Astrocyte of the spinal cord (primary cell): ENCODE data around the gene CHTF8.
"Not testable (repeated sequence)": the region's sequence is repeated elsewhere in the genome, so short reads cannot be mapped to it uniquely, and the experiment has no call there.

Experiments used
- DNase-seq: peaks from one replicate; pipeline ENCODE4 v3.0.0; 2011; ENCODE audit warnings: low read depth, low spot score
- H3K4me3 ChIP-seq: 2 replicates; pipeline ENCODE4 v1.5.1; 2011; ENCODE audit warnings: low read depth, mild to moderate bottlenecking, low read length, moderate library complexity
- in situ Hi-C: cut with HindIII; loops from 2 replicates; pipeline ENCODE4 v1.10.0; 2017; ENCODE audit warnings: low sequenced_read_pairs
- TF ChIP-seq, protein P1 (sequence below): IDR thresholded peaks from 2 replicates; pipeline ENCODE4 v1.5.1; 2012; ENCODE audit warnings: low read depth, mild to moderate bottlenecking, low read length, inconsistent platforms

Gene CHTF8

DNA sequence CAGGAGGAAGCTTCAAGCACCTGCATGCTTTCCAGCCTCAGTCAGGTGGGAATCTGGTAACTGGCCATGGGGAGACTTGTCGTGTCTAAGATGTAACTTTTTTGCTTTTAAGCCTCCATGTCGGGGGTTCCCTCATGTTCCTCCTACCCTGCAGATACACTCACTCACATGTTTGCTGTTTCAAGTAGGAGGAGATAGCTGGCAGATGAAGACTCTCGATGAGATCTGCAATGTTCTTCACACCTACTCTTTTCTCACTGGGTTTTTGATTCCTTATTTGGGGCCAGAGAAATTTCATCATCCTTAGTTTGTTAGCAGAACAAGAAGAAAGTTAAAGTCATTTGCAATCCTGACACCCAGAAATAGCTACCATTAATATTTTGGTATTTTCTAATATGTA is 24.8 kb upstream of the CHTF8 start:
- no peak for DNase-seq
- in situ Hi-C loops = no loop called here
- TF ChIP-seq, protein P1, sequence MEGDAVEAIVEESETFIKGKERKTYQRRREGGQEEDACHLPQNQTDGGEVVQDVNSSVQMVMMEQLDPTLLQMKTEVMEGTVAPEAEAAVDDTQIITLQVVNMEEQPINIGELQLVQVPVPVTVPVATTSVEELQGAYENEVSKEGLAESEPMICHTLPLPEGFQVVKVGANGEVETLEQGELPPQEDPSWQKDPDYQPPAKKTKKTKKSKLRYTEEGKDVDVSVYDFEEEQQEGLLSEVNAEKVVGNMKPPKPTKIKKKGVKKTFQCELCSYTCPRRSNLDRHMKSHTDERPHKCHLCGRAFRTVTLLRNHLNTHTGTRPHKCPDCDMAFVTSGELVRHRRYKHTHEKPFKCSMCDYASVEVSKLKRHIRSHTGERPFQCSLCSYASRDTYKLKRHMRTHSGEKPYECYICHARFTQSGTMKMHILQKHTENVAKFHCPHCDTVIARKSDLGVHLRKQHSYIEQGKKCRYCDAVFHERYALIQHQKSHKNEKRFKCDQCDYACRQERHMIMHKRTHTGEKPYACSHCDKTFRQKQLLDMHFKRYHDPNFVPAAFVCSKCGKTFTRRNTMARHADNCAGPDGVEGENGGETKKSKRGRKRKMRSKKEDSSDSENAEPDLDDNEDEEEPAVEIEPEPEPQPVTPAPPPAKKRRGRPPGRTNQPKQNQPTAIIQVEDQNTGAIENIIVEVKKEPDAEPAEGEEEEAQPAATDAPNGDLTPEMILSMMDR = no peak
- H3K4me3 ChIP-seq = no peak overlapping the region

DNA sequence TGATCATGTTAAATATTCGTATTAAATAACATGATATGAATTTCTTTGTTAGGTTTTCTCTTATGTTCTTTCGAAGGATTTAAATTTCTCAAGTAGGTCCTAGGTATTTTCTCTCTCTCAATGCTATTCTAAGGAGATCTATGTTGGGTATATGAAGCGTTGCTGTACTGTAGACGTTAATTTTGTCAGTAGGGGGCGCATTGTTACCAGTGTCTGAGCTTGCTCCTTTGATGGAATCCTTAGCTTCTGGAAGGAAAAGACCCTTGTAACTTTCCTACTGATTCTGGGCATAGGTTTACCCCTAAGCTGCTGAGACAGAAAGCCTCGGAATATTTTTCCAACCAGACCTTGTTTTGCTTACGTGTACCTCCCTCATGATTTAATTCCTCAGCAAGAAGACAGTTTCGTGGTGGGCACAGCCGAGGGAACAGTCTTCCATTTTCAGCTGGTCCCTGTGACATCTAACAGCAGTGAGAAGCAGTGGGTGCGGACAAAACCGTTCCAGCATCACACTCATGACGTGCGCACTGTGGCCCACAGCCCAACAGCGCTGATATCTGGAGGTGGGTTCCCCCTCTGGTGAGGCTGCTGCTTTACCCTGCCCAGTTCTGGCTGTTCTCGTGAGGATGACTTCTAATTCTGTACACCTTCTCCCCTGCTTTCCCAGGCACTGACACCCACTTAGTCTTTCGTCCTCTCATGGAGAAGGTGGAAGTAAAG is 17.9 kb upstream of the CHTF8 start:
- no peak overlapping the region for H3K4me3 ChIP-seq
- TF ChIP-seq, protein P1 = peak; percentile 71
- in situ Hi-C loops = no loop called here
- peak; percentile 80 for DNase-seq

DNA sequence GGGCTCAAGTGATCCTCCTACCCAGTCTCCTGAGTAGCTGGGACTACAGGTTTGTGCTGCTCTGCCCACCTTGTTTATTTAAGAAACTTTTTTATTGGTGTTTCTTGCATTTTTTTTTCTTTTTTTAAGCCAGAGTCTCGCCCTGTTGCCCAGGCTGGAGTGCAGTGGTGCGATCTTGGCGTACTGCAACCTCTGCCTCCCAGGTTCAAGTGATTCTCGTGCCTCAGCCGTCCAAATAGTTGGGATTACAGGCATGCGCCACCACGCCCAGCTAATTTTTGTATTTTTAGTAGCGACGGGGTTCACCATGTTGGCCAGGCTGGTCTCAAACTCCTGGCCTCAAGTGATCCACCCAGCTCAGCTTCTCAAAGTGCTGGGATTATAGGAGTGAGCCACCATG is 17.2 kb upstream of the CHTF8 start:
- DNase-seq, H3K4me3 ChIP-seq, in situ Hi-C loops: not testable (repeated sequence)

DNA sequence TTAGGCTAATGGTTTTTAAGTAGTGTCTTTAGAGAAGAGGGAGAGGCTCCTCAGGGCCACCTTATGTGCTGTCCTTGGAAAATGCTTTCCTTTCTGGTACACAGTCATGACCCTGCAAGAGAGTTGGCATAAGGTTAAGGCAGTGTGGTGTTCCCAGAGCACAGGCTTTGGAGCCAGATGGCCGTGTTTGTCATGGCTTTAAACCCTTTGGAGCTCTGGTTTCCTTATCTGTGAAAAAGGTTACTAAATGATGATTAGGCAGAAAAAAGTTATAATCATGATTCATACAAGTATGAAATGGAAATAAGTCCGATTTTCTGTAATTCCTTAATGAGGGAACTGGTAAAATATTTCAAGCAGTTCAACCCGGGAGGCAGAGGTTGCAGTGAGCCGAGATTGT is 13.3 kb upstream of the CHTF8 start:
- TF ChIP-seq, protein P1 = no peak
- no peak overlapping the region for H3K4me3 ChIP-seq
- no peak for DNase-seq
- in situ Hi-C loops = no loop called here

DNA sequence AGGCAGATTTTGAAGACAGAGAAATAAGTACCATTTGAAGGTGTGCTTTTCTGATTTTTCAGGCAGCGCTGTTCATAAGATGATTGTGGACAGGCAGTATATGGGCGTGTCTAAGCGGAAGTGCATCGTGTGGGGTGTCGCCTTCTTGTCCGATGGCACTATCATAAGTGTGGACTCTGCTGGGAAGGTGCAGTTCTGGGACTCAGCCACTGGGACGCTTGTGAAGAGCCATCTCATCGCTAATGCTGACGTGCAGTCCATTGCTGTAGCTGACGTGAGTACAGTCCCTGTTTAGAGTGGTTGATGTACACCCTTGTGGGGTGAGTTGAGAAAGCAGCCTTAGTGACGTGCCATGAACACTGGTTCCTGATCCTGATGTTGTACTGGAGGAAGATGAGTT is 10.7 kb upstream of the CHTF8 start:
- in situ Hi-C loops = no loop called here
- TF ChIP-seq, protein P1 = no peak
- no peak for DNase-seq
- H3K4me3 ChIP-seq = no peak overlapping the region

DNA sequence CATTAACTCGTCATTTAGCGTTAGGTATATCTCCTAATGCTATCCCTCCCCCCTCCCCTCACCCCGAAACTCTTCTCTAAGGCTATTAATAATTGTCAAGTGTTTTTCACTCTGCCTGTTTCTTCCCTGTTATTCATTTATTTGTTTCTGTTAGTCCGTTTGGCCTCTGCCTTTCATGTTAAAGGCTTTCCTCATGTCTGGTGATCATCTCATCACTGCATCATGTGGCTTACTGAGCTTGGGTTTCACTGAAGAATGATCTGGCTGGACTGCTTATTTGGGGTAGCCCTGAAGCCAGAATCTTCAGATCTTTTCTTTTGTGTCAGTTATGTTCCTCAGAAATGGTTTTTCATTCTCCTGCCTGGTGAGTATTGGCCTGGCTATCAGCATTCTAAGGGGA is 9.5 kb upstream of the CHTF8 start:
- no peak overlapping the region for H3K4me3 ChIP-seq
- TF ChIP-seq, protein P1 = no peak
- no peak for DNase-seq
- in situ Hi-C loops = no loop called here

DNA sequence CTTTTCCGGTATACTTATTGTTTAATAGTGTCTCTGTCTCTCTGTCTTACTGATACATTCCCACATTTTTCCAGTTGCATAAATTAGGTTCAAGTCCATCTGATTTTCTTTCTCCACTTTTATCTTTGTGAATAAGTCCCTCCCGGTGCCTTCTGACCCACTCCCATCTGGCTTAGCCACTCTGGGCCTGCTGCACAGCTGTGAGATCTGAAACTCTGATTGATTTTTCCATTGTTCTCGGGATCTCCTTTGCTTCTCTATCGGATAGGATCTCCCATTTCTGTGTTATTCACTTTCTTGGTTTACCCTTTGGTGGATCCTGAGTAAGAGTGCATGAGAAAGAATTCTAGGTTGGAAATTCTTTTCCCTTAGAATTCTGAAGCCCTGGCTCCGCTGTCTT is 8.6 kb upstream of the CHTF8 start:
- DNase-seq = no peak
- no peak overlapping the region for H3K4me3 ChIP-seq
- in situ Hi-C loops = no loop called here
- TF ChIP-seq, protein P1 = no peak

DNA sequence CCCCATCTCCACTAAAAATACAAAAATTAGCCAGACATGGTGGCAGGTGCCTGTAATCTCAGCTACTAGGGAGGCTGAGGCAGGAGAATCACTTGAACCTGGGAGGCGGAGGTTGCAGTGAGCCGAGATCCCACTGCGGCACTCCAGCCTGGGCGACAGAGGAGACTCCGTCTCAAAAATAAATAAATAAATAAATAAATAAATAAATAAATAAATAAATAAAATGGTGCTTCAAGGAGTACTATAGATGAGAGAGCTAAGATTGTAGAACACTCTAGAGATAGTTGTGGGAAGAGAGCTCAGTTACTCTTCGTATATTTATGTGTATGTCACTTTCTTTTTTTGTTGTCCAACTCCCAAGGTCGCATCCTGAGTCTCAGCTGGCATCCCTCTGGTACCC is 7.1 kb upstream of the CHTF8 start:
- H3K4me3 ChIP-seq, DNase-seq, in situ Hi-C loops: not testable (repeated sequence)
